SK-N-MC (cell line): ENCODE data around the gene BCAS1.

Experiments used
- DNase-seq: peaks from one replicate; pipeline ENCODE4 v3.0.0-alpha.2; 2011; ENCODE audit warnings: low read depth, low spot score
- H3K27ac ChIP-seq: fragments of 200-600 bp; sonication (generic); 2 replicates; pipeline ENCODE4 v1.5.1; 2016; ENCODE audit warnings: mixed run types
- H3K36me3 ChIP-seq: fragments of 200-600 bp; sonication (generic); 2 replicates; pipeline ENCODE4 v1.6.1; 2017; ENCODE audit warnings: antibody characterized with exemption, low read length, mixed read lengths; ENCODE audit not compliant: insufficient read depth
- H3K4me3 ChIP-seq: fragments of 200-600 bp; sonication (generic); 2 replicates; pipeline ENCODE4 v1.5.1; 2016
- H3K9ac ChIP-seq: fragments of 200-600 bp; sonication (generic); 2 replicates; pipeline ENCODE4 v1.8.0; 2017; ENCODE audit warnings: mixed run types, mixed read lengths; ENCODE audit not compliant: insufficient read length
- H3K9me3 ChIP-seq: fragments of 200-600 bp; sonication (generic); 2 replicates; pipeline ENCODE4 v1.6.1; 2017; ENCODE audit warnings: low read depth, mild to moderate bottlenecking, antibody characterized with exemption, low read length, moderate library complexity, mixed read lengths
- EZH2 ChIP-seq: fragments of 200-600 bp; sonication (generic); IDR thresholded peaks from one replicate; pipeline ENCODE4 v1.6.1; 2017; ENCODE audit warnings: antibody characterized with exemption
- FOXP2 ChIP-seq: optimal IDR thresholded peaks from 2 replicates; pipeline ENCODE3; 2011; ENCODE audit warnings: mild to moderate bottlenecking, moderate library complexity; ENCODE audit not compliant: insufficient read depth; ENCODE audit errors: extremely low read length, control extremely low read depth
- POLR2AphosphoS5 ChIP-seq: IDR thresholded peaks from 2 replicates; pipeline ENCODE4 v1.6.1; 2012; ENCODE audit warnings: mild to moderate bottlenecking, low read depth, low read length, borderline replicate concordance

Gene BCAS1

DNA sequence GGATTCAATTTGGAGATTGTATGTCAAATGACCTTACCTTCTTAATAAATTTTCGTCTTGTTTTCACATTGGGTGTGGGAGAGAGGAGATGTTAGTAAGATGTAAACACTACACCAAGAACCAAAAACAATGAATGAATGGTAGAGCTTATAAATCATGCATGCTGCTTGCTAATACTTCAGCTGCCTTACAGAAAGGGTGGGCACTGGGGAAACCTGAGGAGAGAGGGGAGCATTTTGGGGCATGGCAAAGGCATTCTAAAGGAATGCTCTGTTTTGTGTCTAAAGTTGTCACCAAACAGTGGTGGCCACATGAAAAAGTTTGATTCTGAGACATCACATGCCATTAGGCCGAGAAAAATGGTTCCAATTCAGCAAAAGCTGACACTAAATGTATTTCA is 80.4 kb downstream of the BCAS1 start:
- DNase-seq, result no peak
- no peak overlapping the region for H3K9ac ChIP-seq
- no peaks in the 10 kb centered on the region for H3K36me3 ChIP-seq
- no peak overlapping the region for H3K27ac ChIP-seq
- no peak overlapping the region for H3K4me3 ChIP-seq
- TF ChIP-seq FOXP2 (no peak), POLR2AphosphoS5 (no peak), EZH2 (no peak)
- no peaks in the 10 kb centered on the region for H3K9me3 ChIP-seq

DNA sequence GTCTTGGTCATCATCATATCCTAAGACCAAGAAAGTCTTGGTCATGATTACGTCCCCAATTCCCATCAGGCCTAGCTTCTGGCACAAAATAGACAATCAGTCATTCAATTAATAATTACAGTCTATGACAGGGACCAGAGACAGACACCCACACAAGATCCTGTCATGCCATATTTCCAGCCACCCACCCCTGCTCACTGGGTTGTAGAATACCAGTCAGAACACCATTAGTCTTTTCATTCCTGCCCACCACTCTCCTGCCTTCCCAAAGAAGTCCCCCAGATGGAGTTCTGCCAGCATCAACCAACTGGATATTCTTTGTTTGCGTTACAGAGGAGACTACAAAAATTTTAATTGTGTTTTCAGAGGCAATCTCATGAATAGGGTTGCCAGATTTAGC is 81.0 kb downstream of the BCAS1 start:
- Histone ChIP-seq H3K9ac (no peak overlapping the region), H3K27ac (no peak overlapping the region), H3K4me3 (no peak overlapping the region), H3K36me3 (no peaks in the 10 kb centered on the region), H3K9me3 (no peaks in the 10 kb centered on the region)
- no peak for DNase-seq
- TF ChIP-seq EZH2 (no peak), POLR2AphosphoS5 (no peak), FOXP2 (no peak)

DNA sequence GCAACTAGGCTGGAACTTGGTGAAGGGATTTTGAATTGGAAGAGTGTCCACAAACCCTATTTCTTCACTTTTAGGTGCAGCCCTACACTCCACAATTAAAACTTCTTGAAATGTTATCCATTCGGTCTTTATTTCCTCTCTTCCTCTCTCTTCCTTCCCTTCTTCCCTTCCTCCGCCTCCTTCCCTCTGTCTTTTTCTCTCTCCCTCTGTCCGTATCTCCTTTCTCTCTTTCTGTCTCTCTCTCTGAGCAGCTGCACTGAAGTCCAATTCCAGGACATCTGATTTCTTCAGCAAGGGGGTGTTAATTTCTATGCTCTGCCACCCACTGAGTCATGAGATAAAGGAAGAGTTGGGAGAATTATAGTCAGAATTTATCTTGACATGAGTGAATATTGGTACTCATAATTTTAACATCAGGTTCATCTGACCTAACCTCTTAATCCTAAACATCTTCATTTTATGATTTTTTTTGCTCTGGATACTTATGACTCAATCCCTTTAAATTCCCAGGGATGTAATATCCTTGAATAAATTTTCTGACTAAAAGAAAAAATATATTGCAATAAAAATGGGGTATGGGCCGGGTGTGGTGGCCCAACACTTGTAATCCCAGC is 84.2 kb downstream of the BCAS1 start:
- no peaks in the 10 kb centered on the region for H3K36me3 ChIP-seq
- DNase-seq, result no peak
- no peak overlapping the region for H3K4me3 ChIP-seq
- no peak for TF ChIP-seq FOXP2
- TF ChIP-seq POLR2AphosphoS5, result no peak
- TF ChIP-seq EZH2, result no peak
- no peak overlapping the region for H3K27ac ChIP-seq
- no peaks in the 10 kb centered on the region for H3K9me3 ChIP-seq
- H3K9ac ChIP-seq, result no peak overlapping the region

GRCh38 chr20:53985150-53985518 is 85.3 kb downstream of the BCAS1 start:
- H3K36me3 ChIP-seq, result no peaks in the 10 kb centered on the region
- H3K9me3 ChIP-seq, result no peaks in the 10 kb centered on the region
- no peak overlapping the region for H3K9ac ChIP-seq
- H3K27ac ChIP-seq, result no peak overlapping the region
- H3K4me3 ChIP-seq, result no peak overlapping the region
- DNase-seq, result no peak
- TF ChIP-seq POLR2AphosphoS5, result no peak
- TF ChIP-seq EZH2, result no peak
- TF ChIP-seq FOXP2, result no peak

DNA sequence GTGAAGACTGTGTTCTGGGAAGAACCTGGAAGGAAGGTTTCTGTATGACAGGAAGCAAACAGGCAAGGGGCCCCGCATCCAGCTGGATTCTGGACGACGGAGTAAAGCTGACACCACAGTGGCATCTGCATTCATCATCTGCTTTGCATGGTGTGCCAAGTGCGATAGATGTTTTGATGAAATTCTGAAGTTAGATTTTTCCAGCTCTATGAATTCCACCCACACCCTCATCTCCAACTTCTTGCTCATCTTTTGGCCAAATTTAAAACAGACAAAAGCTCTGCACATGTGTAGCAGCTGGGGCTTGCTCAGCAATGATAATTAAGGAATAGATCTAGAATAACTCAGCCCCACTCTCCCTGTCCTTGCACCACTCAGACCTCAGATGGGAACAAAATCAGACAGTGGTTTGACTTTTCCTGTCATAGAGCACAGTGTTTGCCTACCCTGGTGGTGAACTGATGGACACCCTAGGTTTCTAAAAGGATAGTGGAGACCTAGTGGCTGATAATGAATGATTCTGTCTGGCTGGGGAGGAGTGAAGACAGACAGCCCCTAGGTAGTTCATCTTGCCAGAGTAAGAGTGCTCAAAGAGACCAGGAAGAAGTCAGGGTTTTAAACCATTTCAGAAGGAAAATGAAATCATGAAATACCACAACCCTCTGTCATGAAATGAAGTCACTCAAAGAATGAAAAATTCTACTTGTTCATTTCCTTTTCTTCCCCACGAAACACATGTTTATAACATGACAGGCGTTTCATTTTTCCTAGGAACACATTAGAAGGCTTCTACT is 85.8 kb downstream of the BCAS1 start:
- no peaks in the 10 kb centered on the region for H3K9me3 ChIP-seq
- no peak overlapping the region for H3K27ac ChIP-seq
- no peak overlapping the region for H3K4me3 ChIP-seq
- H3K9ac ChIP-seq, result no peak overlapping the region
- H3K36me3 ChIP-seq, result no peaks in the 10 kb centered on the region
- TF ChIP-seq EZH2 (no peak), POLR2AphosphoS5 (no peak), FOXP2 (no peak)
- DNase-seq, result no peak

DNA sequence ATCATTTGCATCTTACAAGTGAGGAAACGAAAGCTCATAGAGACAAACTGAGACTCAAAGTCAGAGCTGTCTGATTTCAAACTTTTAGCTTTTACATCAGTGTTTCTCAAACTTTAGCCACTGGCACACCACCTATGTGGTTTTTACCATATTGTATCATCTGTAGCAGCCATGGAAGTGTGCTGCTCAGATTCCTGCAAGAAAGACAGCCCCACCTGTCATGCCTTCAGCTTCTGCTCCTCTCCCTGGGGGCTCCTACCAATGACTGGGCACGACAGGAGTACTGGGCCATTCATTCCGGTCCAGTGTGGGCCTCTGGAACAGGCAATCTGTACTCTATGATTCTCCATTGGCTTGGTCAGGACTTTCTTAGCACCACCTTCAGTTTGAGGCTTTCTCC is 87.0 kb downstream of the BCAS1 start:
- H3K9ac ChIP-seq, result no peak overlapping the region
- no peak overlapping the region for H3K4me3 ChIP-seq
- no peak for TF ChIP-seq POLR2AphosphoS5
- no peak for TF ChIP-seq FOXP2
- no peak for TF ChIP-seq EZH2
- H3K9me3 ChIP-seq, result no peaks in the 10 kb centered on the region
- no peaks in the 10 kb centered on the region for H3K36me3 ChIP-seq
- DNase-seq, result no peak
- H3K27ac ChIP-seq, result no peak overlapping the region

GRCh38 chr20:53982624-53983023 is 87.8 kb downstream of the BCAS1 start:
- DNase-seq, result no peak
- H3K36me3 ChIP-seq, result no peaks in the 10 kb centered on the region
- H3K4me3 ChIP-seq, result no peak overlapping the region
- no peak for TF ChIP-seq EZH2
- no peak for TF ChIP-seq POLR2AphosphoS5
- no peak for TF ChIP-seq FOXP2
- no peak overlapping the region for H3K9ac ChIP-seq
- no peak overlapping the region for H3K27ac ChIP-seq
- H3K9me3 ChIP-seq, result no peaks in the 10 kb centered on the region

- Histone ChIP-seq H3K36me3 (no peaks in the 10 kb centered on the region), H3K9ac (no peak overlapping the region), H3K27ac (no peak overlapping the region), H3K9me3 (no peaks in the 10 kb centered on the region), H3K4me3 (no peak overlapping the region)
- TF ChIP-seq EZH2 (no peak), FOXP2 (no peak), POLR2AphosphoS5 (no peak)
- no peak for DNase-seq
Measured at GRCh38 chr20:53981752-53982437, 88.5 kb downstream of the BCAS1 start.
